ENCODE measurements around the gene LGALS3.

DNA sequence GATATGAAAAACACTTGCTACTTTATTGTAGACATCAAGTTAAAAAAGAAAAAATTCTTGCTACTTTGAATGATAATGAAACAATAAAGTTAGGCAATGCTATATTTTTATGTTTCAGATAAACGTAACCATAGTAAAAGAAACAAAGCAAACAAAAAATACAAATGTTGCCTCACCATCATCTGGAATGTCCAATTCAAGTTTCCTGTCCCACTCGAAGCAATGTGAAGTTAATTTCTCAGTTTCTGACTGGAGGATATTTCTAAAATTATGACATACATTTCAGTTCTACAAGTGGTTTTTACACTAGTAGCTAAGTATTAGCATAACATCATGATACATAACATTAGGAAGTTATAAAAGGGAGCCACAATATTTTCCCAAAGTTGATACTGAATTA lies 41.5 kb downstream of the LGALS3 start:
- TF ChIP-seq, protein P1, sequence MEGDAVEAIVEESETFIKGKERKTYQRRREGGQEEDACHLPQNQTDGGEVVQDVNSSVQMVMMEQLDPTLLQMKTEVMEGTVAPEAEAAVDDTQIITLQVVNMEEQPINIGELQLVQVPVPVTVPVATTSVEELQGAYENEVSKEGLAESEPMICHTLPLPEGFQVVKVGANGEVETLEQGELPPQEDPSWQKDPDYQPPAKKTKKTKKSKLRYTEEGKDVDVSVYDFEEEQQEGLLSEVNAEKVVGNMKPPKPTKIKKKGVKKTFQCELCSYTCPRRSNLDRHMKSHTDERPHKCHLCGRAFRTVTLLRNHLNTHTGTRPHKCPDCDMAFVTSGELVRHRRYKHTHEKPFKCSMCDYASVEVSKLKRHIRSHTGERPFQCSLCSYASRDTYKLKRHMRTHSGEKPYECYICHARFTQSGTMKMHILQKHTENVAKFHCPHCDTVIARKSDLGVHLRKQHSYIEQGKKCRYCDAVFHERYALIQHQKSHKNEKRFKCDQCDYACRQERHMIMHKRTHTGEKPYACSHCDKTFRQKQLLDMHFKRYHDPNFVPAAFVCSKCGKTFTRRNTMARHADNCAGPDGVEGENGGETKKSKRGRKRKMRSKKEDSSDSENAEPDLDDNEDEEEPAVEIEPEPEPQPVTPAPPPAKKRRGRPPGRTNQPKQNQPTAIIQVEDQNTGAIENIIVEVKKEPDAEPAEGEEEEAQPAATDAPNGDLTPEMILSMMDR (IDR thresholded peaks at IDR 0.05) = no peak
- TF ChIP-seq POLR2A (IDR thresholded peaks at IDR 0.05) = no peak
